SW480 (cell line): ENCODE measurements around the gene TACR1.
"Not testable (repeated sequence)": the region's sequence is repeated elsewhere in the genome, so short reads cannot be mapped to it uniquely, and the experiment has no call there.

Source experiments
- DNase-seq: peaks from one replicate; pipeline ENCODE4 v3.0.0-alpha.2; 2016; ENCODE audit warnings: low spot score

Gene TACR1

DNA sequence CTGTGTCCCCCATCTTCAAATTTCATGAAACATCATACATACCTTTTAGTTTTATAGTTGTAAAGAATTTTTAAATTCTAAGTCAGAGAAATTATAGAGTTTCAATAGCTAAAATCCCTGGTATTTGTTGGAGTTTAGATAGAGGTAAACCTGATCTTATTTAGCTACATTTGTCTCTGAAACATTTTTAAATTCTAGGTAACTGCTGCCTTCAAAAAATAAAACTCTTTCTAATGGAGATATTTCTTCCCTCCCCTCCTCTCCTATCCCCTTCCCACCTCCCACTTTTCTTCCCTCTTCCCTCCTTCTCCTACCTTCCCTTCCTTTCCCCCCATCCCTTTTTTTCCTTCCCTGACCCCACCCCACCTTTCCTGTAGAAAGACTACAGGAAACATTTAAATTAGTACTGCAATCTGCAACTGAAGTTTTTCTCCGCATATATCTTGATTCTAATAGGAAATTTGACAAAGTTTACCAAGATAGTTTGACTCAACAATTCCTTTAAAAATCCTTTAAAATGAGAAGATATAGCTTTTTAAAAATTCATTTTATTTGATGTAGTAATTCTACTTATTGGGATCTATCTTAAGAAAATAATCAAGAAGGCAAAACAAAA, 4.1 kb downstream of the TACR1 start:
- no peak for DNase-seq

GRCh38 chr2:75194184-75194868, 5.0 kb downstream of the TACR1 start:
- DNase-seq, result no peak

- DNase-seq, result no peak
These were observed 6.8 kb downstream of the TACR1 start for GRCh38 chr2:75192496-75192895.

GRCh38 chr2:75190271-75190990, 8.9 kb downstream of the TACR1 start:
- DNase-seq, result no peak

- DNase-seq, result no peak
These were observed 12.5 kb downstream of the TACR1 start for GRCh38 chr2:75186821-75187220.

DNA sequence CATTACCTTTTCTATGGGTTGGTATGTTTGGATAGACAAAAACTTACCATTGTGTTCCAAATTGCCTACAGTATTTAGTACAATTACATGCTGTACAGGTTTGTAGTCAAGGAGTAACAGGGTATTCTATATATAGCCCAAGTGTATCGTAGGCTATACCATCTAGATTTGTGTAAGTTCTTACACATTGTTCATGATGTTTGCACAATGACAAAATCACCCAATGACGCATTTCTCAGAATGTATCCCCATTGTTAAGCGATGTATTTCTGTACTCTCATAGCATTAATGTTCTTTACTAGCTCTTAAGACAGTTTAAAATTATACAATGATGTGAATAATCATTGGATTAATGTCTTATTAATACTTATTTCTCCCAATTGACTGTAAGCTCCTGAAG, 16.7 kb downstream of the TACR1 start:
- DNase-seq, result no peak

DNA sequence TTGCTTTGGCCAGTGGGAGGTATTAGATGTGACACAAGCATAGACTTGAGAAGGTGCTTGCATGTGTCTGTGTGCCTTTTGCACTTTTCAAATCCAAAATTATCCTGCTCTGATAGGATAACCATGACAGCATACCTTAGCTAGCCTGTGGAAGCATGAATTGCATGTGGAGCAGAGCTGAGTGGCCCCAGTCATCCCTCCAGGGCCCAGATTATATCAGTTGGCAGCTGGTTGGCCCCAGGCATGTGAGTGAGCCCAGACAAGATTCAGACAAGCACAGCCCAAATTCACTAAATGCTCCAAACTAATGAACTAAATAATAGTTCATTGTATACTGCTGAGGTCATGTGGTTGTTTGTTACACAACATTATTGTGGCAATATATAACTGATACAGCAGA, 18.8 kb downstream of the TACR1 start:
- DNase-seq, result no peak

- no peak for DNase-seq
These were observed 21.9 kb downstream of the TACR1 start for GRCh38 chr2:75177427-75177826.

DNA sequence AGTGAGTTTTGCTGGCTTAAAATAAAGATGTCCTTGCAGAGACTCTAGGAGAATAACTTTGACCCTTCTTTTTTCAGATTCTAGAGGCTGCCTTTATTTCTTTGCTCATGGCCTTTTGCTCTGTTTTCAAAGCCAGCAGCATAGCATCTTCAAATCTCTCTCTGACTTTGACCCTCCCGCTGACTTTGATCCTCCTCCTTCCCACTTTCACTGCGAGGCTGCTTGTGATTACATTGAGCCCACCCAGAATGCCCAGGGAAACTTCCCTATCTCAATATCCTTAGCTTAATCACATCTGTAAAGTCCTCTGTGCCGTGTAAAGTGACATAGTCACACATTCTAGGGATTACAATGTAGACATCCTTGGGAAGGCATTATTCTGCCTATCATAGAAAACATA, 23.9 kb downstream of the TACR1 start:
- DNase-seq, result no peak

DNA sequence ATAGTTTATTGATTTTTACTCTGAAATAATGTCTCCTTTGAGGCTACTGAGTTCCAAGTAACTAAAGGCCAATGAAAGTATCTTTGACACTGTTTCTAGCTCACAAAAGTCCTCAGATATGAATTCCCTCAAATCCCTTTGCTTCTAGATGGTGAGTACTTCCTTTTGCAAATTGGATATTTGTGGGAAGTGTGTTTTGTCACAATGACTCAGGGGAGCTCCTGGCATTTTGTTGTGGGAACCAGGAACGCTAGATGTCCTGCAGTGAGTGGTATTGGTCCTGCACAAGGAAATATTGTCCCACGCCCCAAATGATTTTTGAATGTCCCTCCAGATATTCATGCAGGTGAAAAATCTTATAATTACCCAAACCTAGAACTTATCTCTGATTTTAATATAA, 24.3 kb downstream of the TACR1 start:
- no peak for DNase-seq

- no peak for DNase-seq
These were observed 24.8 kb downstream of the TACR1 start for GRCh38 chr2:75174519-75174918.

DNA sequence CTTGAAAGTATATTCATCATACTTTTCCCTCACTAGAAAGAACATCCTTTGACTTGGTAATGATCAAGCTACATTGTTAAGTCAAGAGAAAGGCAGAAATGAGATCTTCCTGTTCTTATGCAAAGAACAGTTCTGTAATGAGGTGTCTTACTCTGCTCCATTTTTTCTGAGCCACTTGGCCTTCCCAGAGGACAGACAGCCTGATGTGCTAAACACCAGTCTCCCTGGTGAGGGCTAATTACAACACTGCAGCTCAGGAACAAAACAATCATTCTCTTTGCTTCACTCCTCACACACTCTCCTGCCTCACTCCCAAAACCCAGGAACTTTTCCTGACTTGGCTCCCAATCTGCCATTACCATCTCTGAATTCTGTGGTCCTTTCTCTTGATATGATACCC, 25.6 kb downstream of the TACR1 start:
- DNase-seq, result no peak

- not testable (repeated sequence) for DNase-seq
These were observed 27.9 kb downstream of the TACR1 start for GRCh38 chr2:75171423-75171822.

DNA sequence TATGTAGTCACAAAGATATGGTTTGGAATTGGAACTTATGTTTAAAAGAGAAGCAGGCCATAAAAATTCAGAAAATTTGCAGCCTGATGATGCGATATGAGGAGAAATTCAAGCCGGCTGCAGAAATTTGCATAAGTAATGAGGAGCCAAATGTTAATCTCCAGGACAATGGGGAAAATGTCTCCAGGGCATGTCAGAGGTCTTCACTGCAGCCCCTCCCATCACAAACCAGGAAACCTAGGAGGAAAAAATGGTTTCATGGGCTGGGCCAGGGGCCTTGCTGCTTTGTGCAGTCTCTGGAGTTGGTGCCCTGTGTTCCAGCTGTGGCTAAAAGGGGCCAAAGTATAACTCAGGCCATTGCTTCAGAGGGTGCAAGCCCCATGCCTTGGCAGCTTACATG, 28.4 kb downstream of the TACR1 start:
- DNase-seq, result no peak

GRCh38 chr2:75168186-75168585, 31.1 kb downstream of the TACR1 start:
- no peak for DNase-seq

DNA sequence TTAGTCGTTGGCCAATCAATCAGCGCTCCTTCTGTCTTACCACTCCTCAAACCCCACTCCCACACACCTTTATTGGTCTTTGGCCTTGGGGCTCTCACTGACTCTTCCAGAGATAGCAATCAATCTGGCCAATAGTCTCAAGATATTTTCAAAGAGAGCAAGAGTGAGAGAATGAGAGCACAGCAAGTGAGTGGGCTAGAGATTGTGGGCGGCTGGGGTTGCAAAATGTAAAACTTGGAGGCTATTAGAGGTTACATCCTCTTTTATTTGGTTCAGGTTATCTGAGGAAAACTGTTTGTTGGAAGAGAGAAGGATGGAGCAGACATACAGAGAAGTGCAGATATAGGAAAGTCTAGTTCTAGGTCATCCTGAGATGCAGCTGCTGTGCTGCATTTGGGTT, 32.8 kb downstream of the TACR1 start:
- no peak for DNase-seq

GRCh38 chr2:75162897-75163296, 36.4 kb downstream of the TACR1 start:
- no peak for DNase-seq

DNA sequence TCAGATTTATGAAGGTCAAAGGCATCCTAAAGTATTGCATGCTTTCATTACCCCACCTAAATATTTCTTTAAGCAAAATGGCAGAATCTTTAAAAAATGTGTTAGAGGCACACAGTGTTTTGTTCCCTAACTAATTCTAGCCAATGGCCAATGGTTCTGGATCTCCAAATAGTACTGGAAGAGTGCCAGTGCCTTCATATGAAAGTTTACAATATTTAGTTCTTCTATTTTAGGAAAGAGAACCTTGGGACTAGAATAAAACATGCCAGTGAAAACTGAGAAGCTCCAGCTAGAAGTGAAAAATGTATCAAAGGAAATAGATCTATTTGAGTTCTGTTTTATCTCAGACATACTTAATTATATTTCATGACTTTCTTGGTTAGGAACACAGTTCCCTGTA, 37.1 kb downstream of the TACR1 start:
- DNase-seq, result no peak

GRCh38 chr2:75157435-75157834, 41.9 kb downstream of the TACR1 start:
- DNase-seq, result peak; percentile 16

- no peak for DNase-seq
These were observed 44.2 kb downstream of the TACR1 start for GRCh38 chr2:75155115-75155514.

GRCh38 chr2:75153221-75153620, 46.1 kb downstream of the TACR1 start:
- no peak for DNase-seq

DNA sequence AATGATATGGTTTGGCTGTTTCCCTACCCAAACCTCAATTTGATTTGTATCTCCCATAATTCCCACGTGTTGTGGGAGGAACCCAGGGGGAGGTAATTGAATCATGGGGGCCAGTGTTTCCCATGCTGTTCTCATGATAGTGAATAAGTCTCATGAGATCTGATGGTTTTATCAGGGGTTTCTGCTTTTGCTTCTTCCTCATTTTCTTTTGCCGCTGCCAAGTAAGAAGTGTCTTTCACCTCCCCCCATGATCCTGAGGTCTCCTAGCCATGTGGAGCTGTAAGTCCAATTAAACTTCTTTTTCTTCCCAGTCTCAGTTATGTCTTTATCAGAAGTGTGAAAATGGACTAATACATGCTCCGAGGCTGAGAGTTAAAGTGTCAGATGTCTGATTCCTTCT, 47.1 kb downstream of the TACR1 start:
- not testable (repeated sequence) for DNase-seq

- not testable (repeated sequence) for DNase-seq
These were observed 51.4 kb downstream of the TACR1 start for GRCh38 chr2:75147884-75148283.
